UCSD-AML1 (cell line): ENCODE measurements around the gene TMEM214.

Experiments
- DNase-seq: peaks from one replicate; lab custom pipeline; 2025; ENCODE audit not compliant: unreplicated experiment; lab: John Stamatoyannopoulos, UW

TMEM214 gene

GRCh38 chr2:27039426-27039825 lies 6.7 kb downstream of the TMEM214 start:
- DNase-seq = no peak

DNA sequence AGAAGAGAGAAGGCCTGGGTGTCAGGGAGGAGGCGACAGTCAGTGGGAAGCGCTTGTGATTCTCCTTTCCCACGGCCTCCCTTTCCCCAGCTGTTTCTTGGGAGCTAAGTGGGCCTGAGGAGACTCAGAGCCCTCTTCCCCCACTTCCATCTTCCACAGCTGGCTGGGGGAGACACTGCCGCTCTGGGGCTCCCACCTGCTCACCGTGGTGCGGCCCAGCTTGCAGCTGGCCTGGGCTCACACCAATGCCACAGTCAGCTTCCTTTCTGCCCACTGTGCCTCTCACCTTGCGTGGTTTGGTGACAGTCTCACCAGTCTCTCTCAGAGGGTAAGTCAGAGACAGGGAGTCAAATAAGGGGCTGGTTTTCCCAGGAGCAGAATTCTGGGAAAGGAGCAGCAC lies 7.1 kb downstream of the TMEM214 start:
- DNase-seq = no peak

DNA sequence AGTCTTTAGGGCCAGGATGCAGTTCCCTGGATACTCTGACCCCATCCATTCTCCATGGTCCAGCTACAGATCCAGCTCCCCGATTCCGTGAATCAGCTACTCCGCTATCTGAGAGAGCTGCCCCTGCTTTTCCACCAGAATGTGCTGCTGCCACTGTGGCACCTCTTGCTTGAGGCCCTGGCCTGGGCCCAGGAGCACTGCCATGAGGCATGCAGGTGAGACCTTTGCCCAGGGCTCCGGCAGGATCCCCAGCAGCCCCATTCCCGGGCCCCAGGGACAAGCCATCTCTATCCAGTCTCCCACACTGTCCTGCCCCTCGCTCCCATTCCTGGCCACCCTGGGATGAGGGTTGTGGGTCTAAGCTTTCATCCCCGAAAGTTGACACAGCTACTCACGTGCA lies 7.5 kb downstream of the TMEM214 start:
- no peak for DNase-seq

DNA sequence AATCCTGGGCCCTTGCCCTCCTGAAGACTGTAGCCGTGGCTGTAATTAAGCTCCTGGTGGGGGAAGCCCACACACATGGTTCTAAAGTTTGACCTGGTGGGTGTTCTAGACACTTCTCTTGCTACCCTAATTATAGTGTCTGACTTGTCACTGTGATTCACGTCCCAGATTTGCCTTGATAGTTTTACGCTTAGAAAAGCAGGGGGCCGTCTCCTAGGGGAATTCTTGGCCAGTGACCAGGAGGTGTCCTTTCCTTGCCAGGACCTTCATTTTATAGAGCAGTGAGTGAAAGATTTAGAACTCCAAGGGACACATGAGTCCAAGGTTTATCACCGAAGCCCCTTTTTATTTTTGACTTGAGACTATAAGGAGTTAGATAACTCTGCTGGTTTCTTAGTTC lies 9.0 kb downstream of the TMEM214 start:
- no peak for DNase-seq

- DNase-seq = no peak
Measured at GRCh38 chr2:27042159-27042661, 9.4 kb downstream of the TMEM214 start.

- no peak for DNase-seq
Measured at GRCh38 chr2:27042985-27043634, 10.3 kb downstream of the TMEM214 start.

DNA sequence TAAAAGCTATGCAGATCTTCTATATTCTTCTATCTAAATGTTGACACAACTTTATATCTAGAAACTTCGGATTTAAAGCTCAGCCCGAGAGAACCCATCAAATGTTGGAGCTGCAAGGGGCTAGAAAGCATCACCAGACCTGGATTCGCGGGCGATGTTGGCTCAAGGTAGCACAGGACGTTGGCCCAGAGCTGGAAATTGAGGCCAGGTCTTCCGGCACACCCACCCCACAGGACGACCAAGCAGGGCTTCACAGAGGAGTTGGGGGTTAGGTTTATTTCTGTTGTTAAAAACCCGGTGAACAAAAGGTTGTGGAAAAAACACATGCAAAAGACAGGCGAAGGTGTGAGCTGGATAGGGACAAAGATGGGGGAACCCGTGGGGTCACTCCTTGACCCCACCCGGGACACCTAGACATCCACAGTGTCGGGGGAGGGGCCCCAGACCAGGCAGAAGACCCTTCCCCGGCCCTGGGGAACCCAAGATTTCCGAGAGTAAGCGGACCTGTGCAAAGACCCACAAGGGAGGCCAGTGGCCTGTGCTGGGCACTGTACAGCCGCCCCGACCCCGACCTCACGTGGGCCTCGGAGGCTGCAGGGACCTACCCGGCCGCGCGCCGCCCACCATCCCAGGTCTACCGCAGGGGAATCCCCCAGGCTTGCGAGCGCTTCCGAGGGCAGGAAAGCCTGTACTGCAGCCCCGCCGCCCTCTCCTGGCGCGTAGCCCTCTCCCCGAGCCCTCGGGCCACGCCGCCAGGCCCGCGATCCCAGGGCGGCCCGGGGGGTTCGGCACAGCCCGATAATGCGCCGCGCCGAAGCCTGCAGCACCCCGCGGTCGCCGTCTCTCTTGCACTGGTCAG lies 16.9 kb downstream of the TMEM214 start:
- DNase-seq = peak; percentile 79

DNA sequence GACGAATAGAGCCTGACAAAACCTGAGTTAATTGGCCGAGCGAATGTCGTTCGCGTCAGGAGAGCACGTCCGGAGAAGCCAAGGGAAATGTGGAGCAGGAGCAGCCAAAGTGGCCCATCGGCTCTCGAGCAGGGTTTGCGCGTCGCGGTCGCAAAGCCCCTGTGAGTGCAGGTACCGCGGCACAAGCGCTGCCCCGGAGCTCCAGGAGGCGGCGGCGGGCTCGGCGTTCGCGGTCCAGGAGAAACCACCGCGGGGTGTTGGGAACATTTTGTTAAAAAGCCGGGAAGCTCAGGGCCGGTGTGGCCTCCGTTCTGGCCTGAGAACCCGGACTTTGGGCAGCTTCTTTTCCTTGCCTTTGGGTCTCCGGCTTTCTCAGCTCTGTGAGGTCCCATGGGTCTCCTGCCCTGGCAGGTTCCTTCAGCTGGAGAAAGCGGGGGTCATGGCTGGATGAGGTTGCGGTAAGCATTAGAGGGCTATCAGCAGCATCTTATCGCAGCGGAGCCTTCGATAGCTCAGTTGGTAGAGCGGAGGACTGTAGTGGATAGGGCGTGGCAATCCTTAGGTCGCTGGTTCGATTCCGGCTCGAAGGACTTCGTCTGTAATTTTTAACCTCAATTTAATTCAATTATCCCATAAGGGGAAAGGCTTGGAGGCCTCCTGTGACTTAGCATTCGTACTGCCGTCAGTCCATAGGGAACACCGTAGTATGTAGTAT lies 17.7 kb downstream of the TMEM214 start:
- peak; percentile 95 for DNase-seq

GRCh38 chr2:27050996-27051901 lies 18.5 kb downstream of the TMEM214 start, which contains the start of gene AGBL5:
Gene AGBL5, plus strand, starts transcription at chr2:27051668. Its CDS starts 1,291 bp downstream, at chr2:27052959.
- DNase-seq = peak; percentile 94

DNA sequence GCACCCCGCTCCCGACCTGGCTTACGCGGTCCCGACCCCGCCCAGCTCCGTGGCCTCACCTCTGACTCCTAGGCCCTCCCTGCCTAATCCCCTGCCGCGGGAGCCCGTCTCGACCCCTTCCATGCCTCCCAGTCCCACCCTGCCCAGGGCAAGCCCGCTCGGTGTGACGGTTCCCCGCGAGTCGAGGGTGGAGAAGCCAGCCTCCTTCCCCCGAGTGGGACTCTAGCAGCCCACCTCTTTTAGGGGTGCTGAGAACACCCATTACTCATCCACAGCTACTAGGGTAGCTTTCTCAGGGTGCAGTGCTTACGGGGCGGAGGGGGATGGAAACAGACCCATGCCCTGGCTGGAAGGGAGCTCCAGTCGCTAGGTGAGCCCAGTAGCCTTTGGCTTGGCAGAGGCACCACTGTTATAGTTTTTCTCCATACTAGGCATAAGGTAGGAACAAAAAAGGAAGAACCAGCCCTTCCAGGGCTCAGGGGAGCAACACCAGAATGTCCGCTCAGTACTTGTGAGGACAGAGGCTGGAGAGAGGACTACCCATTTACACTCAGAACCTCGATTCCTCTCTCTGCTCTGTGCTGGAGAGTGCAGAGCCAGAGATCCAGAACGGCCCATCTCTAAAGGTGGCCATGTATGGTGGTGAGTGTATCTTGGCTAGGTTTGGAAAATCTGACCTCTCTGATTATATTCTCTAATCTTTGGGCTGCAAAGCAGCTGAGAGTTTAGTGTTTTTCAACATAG lies 19.3 kb downstream of the TMEM214 start:
- DNase-seq = no peak

DNA sequence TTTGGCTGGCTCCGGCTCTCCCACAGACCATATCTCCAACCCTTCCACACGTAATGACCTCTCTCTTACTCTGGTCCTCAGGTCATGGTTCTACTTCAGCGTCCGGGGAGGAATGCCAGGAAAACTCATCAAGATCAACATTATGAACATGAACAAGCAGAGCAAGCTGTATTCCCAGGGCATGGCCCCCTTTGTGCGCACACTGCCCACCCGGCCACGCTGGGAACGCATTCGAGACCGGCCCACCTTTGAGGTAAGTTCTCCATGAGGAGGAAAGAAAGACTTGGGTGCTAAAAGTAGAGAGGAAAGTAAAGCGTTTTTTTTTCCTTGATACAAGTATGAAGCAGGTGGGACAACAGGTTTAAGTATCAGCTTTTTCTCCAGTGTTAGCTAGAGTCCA lies 20.6 kb downstream of the TMEM214 start:
- DNase-seq = no peak

DNA sequence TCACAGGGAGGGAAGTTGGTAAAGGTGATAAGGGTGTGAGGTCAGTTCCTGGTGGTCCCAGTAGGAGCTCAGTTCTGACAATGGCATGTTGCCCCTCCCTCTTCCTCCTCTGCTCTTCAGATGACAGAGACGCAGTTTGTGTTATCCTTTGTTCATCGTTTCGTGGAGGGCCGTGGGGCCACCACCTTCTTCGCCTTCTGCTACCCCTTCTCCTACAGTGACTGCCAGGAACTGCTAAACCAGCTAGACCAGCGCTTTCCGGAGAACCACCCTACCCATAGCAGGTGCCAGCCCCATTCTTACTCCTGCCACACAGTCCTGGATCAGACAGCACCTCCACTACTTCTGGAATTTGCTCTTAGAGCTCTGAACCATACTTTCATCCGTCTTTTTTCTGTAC lies 21.0 kb downstream of the TMEM214 start:
- DNase-seq = no peak

DNA sequence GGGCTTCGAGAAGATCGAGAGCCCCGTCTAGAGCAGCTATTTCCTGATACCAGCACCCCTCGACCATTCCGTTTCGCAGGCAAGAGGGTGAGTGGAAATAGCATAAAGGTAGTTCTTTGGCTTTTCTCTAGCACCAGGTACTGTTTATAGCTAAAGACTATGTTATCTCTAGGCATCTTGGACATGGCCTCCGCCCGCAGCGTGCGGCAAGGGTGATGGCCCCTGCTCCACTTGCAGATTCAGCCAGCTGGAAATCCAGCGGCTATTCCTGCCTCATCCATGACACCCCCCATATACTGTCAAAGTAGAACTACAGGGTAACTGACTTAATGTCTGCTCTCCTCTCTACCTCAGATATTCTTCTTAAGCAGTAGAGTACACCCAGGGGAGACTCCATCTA lies 22.0 kb downstream of the TMEM214 start:
- DNase-seq = no peak

- DNase-seq = no peak
Measured at GRCh38 chr2:27057184-27057583, 24.4 kb downstream of the TMEM214 start.

DNA sequence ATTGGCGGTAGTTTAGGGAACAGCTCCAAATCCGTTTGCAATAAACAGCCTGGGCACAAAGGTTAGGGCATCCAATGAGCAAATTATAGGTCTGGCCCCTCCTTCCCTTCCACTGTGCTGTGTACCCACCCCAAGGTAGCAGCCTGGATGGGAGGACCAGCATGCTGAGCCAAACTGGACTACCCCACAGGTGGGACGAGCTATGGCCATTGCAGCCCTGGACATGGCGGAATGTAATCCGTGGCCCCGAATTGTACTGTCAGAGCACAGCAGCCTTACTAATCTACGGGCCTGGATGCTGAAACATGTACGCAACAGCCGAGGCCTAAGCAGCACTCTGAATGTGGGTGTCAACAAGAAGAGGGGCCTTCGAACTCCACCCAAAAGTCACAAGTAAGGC lies 25.4 kb downstream of the TMEM214 start:
- no peak for DNase-seq

DNA sequence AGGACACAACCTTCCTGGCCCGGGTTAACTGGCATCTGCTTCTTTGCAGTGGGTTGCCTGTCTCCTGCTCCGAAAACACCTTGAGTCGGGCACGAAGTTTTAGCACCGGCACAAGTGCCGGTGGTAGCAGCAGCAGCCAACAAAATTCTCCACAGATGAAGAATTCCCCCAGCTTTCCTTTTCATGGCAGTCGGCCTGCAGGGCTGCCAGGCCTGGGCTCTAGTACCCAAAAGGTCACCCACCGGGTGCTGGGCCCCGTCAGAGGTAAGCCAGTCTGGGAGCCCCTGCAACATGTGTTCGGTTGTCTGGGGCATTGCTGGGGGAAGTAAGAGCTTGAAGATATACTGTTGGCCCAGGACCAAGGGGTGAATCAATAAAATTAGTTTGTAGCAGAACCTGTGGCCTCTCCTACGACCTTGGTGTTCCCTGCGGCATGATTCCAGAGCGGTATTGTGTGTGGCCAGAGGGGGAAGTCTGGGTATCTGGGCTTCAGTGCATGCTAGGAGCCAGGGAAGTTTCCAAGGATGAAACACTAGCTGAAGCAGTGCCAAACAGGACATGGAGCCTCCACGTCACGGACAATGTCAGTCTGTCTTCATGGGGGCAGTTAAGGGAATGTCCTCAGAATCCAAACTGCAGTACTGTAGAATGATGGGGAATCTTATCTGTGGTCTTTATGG lies 26.5 kb downstream of the TMEM214 start:
- no peak for DNase-seq

GRCh38 chr2:27060323-27060722 lies 27.6 kb downstream of the TMEM214 start:
- DNase-seq = no peak

GRCh38 chr2:27065128-27065527 lies 32.4 kb downstream of the TMEM214 start:
- DNase-seq = no peak

DNA sequence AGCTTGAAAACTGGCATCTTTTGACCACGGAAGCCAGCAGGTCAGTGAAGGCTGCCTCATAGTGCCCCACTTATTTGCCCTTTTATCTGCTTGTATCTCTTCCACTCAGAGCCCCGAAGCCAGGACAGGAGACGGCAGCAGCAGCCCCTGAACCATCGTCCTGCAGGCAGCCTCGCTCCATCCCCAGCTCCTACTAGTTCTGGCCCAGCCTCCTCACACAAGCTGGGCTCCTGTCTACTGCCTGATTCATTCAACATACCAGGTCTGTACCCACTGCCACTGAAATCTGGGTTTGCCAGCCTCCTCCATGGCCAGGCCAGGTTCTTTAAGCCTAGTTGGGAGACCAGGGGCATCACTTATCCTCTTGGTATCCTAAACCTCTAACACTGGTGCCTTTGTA lies 34.6 kb downstream of the TMEM214 start:
- no peak for DNase-seq
